ENCODE measurements around the gene VAMP8. TPM values are rescaled to one million over a fixed set of nuclear protein-coding genes. Genes with fewer than 3 reads are reported as not detected.
A peak's percentile ranks its signal among the peaks of the same experiment; 100 is the strongest.

VAMP8 gene
- total RNA-seq, 2 donors from 2014 or later = 185 to 222 TPM

- Histone ChIP-seq H3K4me1 (no peaks in the 10 kb centered on the region), H3K27ac (no peak overlapping the region), H3K27me3 (no peaks in the 10 kb centered on the region), H3K36me3 (no peaks in the 10 kb centered on the region), H3K9me3 (no peaks in the 10 kb centered on the region), H3K4me3 (no peak overlapping the region), H3K9ac (ENCODE audit: low read depth in 2 of 2, low read length in 2 of 2) (no peak overlapping the region)
- no peak for TF ChIP-seq CTCF (IDR thresholded peaks at IDR 0.05)
- DNase-seq = no peak
- intact Hi-C loops (cut with DNase I) = no loop called here
Observed at GRCh38 chr2:85566265-85566664, 11.1 kb upstream of the VAMP8 start.

GRCh38 chr2:85575739-85576138, 1.6 kb upstream of the VAMP8 start:
- intact Hi-C loops (cut with DNase I) = no loop called here
- no peak for TF ChIP-seq CTCF (IDR thresholded peaks at IDR 0.05)

GRCh38 chr2:85577063-85577385, 362 bp upstream of the VAMP8 start:
- Histone ChIP-seq H3K4me1 (peaks cover 10% of the 10 kb centered on the region), H3K36me3 (no peaks in the 10 kb centered on the region), H3K9me3 (no peaks in the 10 kb centered on the region), H3K4me3 (no peak overlapping the region), H3K27me3 (no peaks in the 10 kb centered on the region), H3K27ac (peak overlapping the region; percentile 77), H3K9ac (ENCODE audit: low read depth in 2 of 2, low read length in 2 of 2) (peak overlapping the region in 1 of 2 donors; percentile 90)
- TF ChIP-seq CTCF (IDR thresholded peaks at IDR 0.05) = no peak
- no peak for DNase-seq
- intact Hi-C loops (cut with DNase I) = no loop called here

More at GRCh38 chr2:85575739-85576138, 1.6 kb upstream of the VAMP8 start:
- Histone ChIP-seq H3K4me1 (peaks cover 10% of the 10 kb centered on the region), H3K4me3 (no peak overlapping the region), H3K27me3 (no peaks in the 10 kb centered on the region), H3K27ac (no peak overlapping the region), H3K36me3 (no peaks in the 10 kb centered on the region), H3K9me3 (no peaks in the 10 kb centered on the region), H3K9ac (ENCODE audit: low read depth in 2 of 2, low read length in 2 of 2) (no peak overlapping the region)
- DNase-seq = no peak

GRCh38 chr2:85578243-85579180, 1.1 kb downstream of the VAMP8 start:
- intact Hi-C loops (cut with DNase I) = no loop called here
- no peaks in the 10 kb centered on the region for H3K36me3 ChIP-seq

More at GRCh38 chr2:85578243-85579180, 1.1 kb downstream of the VAMP8 start:
- TF ChIP-seq CTCF (IDR thresholded peaks at IDR 0.05) = no peak
- peak overlapping the region; percentile 56 for H3K4me3 ChIP-seq
- no peaks in the 10 kb centered on the region for H3K27me3 ChIP-seq
- H3K4me1 ChIP-seq = peaks cover 10% of the 10 kb centered on the region
- H3K27ac ChIP-seq = peak overlapping the region; percentile 77
- peak; percentile 61 for DNase-seq
- H3K9ac ChIP-seq (ENCODE audit: low read depth in 2 of 2, low read length in 2 of 2) = peak overlapping the region; percentile 70 to 90
- no peaks in the 10 kb centered on the region for H3K9me3 ChIP-seq
